ENCODE results near the gene KCNK10.

Gene KCNK10

GRCh38 chr14:88137327-88137726, 185.7 kb downstream of the KCNK10 start:
- Histone ChIP-seq H3K9me2 (replicated peaks; ENCODE audit: insufficient read depth, low read length) (no peaks in the 10 kb centered on the region), H4K20me1 (ENCODE audit: low read depth, low read length) (no peaks in the 10 kb centered on the region), H3K4me3 (ENCODE audit: insufficient read depth, low read length, poor library complexity, severe bottlenecking) (no peak overlapping the region), H3K9ac (ENCODE audit: low read length) (no peak overlapping the region), H3K27ac (ENCODE audit: low read depth, low read length) (no peak overlapping the region), H3K9me3 (ENCODE audit: insufficient read depth, low read length) (no peaks in the 10 kb centered on the region), H3K36me3 (ENCODE audit: low read length) (no peaks in the 10 kb centered on the region), H3K27me3 (ENCODE audit: low read length) (no peaks in the 10 kb centered on the region), H3F3A (ENCODE audit: insufficient read depth) (no peaks in the 10 kb centered on the region), H3K79me2 (ENCODE audit: insufficient read depth, low read length) (no peaks in the 10 kb centered on the region), H2AFZ (ENCODE audit: low read depth, low read length, severe bottlenecking) (no peak overlapping the region), H3K4me2 (ENCODE audit: low read depth, low read length, poor library complexity, severe bottlenecking) (no peak overlapping the region)
- TF ChIP-seq CTCF (IDR thresholded peaks at IDR 0.05; ENCODE audit: insufficient read depth, low read length, poor library complexity, severe bottlenecking): no peak
- no peak for TF ChIP-seq EZH2phosphoT487 (conservative IDR thresholded peaks at IDR 0.05; ENCODE audit: low read length)
